Measurements from ENCODE around the gene CFD.
"Not testable (repeated sequence)": the region's sequence is repeated elsewhere in the genome, so short reads cannot be mapped to it uniquely, and the experiment has no call there.

CFD gene

DNA sequence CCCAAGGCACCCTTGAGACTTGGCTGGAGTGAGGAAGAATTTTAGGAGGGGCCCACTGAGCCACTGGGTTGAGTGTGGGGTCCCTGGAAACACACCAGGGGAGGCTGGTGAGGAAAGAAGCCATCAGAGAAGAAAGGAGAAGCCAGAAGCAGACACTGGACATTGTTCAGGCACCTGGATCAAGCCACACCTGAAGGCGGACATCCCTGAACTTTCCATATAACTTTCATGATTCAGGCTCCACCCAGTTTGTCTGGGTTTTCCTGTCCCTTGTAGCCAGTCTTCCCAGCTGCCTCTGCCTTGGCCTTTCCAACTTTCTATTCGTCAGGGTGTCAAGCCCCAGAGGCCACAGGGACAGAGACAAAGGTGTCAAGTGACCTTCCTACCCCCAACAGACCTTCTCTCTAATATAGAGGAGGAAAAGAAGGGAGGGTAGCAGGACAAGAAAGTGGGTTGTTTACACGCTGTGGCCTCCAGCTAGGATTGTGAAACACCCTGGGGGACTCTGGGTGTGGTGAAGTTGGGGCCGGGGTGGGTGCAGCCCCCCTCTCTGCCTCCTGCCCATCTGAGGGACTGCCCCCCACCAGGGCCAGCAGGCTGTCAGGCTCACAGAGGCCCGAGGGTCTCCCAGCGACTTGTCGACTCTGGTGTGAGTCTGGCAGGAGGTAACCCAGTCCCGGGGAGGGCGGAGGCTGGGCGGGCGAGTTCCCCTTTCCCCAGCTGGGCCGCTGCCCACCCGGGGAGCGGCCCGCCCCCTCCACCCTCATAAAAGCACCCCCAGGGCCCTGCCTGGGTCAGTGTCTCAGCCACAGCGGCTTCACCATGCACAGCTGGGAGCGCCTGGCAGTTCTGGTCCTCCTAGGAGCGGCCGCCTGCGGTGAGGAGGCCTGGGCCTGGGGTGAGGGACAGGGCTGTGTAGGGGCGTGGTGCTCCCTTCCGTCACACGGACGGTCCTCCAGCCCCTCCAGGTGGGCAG, at the start of gene CFD:
Gene CFD, plus strand, starts transcription at position 797 of the 976 bp plus-strand sequence. Its CDS starts 26 bp downstream, at position 823.
- DNase-seq: no peak

DNA sequence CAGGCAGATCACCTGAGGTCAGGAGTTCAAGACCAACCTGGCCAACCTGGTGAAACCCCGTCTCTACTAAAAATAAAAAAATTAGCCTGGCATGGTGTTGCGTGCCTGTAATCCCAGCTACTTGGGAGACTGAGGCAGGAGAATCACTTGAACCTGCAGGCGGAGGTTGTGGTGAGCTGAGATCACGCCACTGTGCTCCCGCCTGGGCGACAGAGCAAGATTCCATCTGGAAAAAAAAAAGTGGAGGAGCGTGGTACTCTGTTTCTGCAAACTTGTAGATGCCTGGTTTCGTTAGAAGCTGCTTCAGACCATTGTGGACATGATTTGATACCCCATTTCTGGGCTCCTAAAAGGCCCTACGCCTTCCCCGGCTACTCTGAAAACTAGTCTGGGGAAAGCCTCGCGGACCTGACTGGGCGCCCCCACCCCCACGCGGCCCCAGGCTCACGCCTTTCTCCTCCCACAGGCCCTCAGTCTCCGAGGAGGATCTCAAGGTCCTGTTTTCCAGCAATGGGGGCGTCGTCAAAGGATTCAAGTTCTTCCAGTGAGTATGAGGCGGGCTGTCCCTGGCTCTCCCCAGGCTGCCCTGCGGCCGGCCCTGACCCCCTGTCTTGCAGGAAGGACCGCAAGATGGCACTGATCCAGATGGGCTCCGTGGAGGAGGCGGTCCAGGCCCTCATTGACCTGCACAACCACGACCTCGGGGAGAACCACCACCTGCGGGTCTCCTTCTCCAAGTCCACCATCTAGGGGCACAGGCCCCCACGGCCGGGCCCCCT, 49.2 kb upstream of the CFD start:
- DNase-seq: no peak

DNA sequence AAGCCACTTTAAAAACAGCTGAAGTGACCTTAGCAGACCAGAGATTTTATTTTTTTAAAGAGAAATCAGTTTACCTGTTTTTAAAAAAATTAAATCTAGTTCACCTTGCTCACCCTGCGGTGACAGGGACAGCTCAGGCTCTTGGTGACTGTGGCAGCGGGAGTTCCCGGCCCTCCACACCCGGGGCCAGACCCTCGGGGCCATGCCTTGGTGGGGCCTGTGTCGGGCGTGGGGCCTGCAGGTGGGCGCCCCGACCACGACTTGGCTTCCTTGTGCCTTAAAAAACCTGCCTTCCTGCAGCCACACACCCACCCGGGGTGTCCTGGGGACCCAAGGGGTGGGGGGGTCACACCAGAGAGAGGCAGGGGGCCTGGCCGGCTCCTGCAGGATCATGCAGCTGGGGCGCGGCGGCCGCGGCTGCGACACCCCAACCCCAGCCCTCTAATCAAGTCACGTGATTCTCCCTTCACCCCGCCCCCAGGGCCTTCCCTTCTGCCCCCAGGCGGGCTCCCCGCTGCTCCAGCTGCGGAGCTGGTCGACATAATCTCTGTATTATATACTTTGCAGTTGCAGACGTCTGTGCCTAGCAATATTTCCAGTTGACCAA, 48.5 kb upstream of the CFD start:
- no peak for DNase-seq

DNA sequence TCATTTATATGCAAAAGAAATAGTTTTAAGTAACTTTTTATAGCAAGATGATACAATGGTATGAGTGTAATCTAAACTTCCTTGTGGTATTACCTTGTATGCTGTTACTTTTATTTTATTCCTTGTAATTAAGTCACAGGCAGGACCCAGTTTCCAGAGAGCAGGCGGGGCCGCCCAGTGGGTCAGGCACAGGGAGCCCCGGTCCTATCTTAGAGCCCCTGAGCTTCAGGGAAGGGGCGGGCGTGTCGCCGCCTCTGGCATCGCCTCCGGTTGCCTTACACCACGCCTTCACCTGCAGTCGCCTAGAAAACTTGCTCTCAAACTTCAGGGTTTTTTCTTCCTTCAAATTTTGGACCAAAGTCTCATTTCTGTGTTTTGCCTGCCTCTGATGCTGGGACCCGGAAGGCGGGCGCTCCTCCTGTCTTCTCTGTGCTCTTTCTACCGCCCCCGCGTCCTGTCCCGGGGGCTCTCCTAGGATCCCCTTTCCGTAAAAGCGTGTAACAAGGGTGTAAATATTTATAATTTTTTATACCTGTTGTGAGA, 47.9 kb upstream of the CFD start:
- no peak for DNase-seq

DNA sequence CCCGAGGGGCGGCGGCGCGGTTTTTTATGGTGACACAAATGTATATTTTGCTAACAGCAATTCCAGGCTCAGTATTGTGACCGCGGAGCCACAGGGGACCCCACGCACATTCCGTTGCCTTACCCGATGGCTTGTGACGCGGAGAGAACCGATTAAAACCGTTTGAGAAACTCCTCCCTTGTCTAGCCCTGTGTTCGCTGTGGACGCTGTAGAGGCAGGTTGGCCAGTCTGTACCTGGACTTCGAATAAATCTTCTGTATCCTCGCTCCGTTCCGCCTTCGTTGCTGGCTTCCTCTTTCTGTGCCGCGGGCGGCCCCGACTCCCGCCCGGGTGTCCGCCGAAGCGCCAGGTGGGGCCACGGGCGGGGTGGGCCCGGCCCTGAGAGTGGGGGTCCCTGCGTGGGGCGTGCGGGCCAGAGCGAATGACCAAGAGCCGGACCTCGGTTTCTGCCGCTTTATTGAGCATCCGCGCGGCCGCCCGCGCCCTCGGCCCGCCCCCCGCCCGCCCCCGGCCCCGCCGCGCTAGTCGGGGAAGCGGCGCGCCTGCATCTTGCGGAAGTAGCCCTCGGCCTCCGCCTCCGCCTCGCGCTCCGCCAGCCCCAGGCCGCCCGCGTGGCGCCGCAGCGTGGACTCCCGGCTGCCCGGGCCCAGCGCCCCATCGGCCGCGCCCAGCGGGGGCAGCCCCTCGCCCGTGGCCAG, 47.3 kb upstream of the CFD start:
- no peak for DNase-seq

DNA sequence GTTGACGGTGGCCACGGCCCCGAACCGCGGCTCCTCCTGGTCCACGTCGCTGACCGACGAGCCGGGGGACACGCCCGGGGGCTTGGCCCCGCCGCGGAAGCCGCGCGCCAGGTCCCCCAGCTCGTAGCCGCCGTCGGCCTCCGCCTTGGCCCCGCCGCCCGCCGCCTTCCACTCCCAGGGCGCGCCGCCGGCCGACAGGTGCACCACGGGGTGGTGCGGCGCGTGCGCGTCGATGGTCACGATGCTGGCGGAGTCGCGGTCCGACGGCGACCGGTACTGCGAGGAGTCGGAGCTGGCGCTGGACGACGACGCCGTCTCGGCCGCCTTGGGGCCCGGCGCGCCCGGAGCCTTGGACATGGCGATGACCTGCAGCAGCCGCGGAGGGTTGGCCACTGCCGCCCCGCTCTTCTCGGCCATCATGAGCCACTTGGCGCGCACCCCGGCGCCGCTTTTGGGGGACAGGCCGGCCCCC, 46.7 kb upstream of the CFD start:
- DNase-seq: no peak

DNA sequence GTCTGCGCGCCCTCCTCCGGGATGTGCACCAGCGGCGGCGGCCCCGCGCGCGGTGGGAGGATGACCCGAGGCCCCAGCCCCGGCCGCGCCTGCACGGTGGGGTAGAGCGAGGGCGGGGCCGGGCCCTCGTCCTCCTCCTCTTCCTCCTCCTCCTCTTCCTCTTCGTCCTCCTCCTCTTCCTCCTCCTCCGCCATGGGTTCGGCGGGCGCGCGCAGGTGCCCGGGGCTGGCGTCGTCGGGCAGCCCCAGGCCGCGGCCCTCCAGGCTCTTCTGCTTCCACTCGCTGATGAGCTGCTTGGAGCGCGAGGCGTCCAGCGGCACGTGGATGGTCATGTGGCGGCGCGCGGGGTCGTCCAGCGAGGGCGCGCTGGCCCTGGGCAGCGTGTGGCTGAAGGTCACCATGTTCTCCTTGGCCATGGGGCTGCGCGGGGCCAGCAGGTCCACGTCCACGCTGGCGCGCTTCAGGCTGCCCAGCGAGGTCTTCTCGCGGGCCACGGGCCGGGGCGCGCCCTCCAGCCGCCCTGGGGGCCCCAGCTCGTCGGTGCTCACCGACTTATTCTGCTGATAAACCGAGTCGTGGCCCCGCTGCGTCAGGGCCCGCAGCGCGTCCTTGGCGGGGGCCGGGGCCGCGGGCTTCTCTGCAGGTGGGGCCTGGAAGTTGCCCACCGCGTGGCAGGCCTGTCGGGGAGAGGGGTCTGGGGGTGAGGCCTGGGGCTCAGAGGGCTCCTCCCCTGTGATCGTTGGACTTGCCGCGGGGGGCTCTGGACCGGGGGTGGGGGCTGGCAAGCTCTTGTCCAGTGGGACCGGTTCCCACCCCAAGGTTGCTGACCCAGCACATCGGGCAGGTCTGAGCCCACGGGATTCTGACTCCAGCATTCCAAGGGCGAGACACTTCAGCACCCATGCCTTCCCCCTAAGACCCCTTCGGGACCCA, 46.0 kb upstream of the CFD start:
- no peak for DNase-seq

DNA sequence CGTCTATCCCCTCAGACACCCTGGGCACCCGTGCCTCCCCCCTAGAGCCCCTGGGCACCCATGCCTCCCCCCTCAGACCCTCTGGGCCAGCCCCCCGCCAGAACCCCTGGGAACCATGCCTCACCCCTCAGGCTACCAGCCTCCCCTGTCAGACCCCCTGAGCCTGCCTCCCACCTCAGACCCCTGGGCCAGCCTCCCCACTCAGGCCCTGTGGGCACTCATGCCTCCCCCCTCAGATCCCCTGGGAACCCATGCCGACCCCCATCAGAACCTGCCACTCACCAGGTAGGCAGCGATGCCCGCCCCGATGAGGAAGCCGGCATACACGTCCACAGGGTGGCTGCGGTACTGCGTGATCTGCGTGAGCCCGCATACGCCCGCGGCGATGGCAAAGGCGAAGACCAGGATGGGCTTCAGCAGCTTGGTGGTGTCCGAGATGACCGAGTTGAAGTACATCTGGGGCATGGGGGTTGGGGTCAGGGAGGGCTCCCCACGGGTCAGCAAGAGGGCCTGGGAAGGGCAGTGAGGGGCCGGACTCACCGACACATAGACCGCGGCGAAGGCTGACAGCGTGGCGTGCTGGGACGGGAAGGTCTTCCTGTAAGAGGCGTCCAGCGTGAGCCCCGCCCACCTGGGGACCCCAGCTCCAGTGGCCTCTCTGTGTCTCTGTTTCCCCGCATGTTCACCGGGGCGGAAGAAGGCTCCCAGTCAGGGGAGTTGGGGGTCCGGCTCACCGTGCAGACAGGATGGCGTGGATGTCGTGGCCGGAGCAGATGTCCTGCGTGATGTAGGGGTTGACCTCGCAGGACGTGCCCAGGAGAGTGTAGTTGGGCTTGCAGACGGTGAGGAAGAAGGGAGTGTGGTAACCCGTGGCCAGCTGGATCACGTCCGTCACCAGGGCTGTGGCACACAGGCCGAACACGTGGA, 45.0 kb upstream of the CFD start:
- no peak for DNase-seq

DNA sequence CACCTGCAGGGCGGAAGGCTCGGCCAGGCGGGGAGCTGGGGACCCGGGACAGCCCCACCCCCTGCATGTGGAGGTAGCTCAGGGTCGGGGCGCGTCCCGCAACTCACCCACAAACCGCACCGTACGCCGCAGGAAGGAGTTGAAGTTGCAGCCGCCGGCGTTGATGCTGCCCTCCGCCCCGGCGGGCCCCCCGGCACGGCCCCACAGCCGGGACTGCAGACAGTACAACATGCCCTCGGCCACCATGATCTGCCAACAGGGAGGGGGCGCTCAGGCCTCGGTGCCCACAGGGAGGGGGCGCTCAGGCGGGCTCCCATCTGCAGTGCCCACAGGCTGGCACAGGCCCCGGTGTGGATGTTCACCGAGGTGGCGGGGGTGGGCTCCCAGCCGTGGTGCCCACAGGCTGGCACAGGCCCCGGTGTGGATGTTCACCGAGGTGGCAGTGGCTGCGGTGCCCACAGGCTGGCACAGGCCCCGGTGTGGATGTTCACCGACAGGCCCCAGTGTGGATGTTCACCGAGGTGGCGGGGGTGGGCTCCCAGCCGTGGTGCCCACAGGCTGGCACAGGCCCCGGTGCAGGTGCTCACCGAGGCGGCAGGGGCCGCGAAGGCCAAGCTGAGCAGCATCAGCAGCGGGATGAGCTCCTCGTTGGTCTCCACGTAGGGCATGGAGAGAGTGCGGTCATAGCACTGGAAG, 44.2 kb upstream of the CFD start:
- no peak for DNase-seq

DNA sequence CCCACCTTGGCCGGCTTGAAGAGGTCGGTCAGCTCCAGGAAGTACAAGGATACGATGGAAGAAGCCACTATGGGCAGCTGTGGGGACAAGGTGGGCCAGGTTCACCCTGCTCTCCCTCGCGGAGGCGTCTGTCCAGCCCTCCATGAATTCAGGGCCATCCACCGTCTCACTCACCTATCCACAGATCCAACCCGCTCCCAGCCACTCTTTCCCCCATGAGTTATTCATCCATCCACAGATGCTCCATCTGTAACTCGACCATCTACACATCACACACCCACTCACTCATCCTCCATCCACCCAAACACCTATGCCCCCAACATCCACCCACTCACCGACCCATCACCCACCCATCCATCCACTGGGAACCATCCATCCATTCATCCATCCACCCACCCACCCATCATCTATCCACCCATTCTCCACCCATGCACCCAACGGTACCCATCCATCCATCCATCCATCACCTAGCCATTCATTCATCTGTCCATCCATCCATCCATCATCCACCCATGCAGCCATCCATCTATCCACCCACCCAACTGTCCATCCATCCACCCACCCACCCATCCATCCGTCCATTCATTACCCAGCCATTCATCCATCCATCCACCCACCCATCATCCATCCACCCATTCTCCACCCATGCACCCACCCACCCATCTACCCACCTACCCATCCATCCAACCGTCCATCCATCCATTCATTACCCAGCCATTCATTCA, 43.5 kb upstream of the CFD start:
- no peak for DNase-seq

DNA sequence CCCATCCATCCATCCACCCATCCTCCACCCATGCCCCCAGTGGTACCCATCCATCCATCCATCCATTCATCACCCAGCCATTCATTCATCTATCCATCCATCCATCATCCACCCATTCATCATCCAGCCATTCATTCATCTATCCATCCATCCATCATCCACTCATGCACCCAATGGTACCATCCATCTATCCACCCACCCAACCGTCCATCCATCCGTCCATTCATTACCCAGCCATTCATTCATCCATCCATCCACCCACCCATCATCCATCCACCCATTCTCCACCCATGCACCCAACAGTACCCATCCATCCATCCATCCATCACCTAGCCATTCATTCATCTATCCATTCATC, 43.0 kb upstream of the CFD start:
- no peak for DNase-seq

DNA sequence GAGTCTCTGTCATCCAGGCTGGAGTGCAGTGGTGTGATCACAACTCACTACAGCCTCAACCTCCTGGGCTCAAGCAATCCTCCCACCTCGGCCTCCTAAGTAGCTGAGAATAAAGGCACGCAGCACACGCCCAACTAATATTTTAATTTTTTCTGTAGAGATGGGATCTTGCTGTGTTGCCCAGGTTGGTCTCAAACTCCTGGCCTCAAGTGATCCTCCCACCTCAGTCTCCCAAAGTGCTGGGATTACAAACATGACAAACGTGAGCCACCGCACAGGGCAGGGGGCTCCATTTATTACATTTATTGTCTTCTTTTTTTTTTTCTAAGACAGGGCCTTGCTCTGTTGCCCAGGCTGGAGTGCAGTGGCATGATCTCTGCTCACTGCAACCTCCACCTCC, 39.3 kb upstream of the CFD start:
- not testable (repeated sequence) for DNase-seq

DNA sequence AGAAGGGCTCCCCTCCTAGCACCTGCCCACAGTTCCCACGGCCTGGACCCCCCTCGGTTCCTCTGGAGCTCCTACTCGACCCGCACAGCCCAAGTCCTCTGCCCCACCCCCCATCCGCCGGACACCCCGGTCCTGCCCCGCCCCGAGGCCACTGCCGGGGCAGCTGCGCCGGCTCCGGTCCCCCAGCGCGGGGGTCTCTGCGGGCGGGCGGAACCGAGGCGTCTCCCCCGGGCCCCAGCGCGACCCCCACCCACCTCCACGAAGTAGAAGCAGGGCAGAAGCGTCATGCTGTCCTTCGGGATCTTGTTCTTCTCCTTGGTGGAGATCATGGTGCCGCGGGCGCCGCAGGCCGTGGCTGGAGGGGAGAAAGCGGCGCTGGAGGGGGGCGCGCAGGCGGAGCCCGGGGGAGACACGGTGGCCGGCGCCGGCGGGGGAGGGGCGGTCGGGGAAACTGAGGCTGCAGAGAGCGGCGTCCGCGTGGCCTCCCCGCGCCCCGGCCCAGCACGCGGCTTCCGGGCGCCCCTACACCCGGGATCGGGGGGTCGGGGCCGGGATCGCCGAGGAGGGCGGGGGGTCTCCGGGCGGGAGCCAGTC, 38.1 kb upstream of the CFD start:
- DNase-seq: no peak

DNA sequence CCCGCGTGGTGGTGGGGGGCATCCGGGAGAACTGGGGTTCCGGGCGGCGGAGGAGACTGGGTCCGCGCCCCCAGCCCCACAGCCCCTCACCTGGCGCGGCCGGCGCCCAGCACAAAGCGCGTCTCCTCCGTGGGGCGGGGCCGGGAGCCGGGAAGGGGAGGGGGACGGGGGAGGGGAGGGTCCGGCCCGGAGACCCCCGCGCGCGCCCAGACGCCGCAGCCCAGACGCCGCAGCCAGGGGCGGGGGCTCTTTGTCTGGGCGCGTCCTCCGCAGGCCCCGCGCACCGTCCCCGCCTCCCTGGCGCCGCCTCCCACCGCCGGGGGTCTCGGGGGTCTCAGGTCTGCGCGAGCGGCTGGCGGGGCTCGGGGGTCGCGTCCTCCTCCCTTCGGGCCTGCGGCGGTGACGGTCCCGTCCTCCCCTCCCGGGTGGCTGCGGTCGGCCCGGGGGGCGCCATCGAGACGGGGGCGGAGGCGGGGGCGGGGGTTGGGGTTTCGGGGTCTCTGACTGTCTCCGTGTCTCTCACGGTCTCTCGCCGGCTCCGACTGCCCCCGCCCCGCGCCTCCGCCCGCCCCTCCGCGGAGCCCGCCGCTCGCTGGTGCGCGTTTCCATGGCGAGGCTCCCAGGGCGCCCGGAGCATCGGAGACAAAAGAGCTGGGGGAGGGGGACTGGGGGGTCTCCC, 37.5 kb upstream of the CFD start, which contains the start of gene PLPPR3:
Gene PLPPR3, minus strand, starts transcription at position 131 of the 679 bp plus-strand sequence. CDS start 396 bp downstream, outside the sequence.
- DNase-seq: no peak

DNA sequence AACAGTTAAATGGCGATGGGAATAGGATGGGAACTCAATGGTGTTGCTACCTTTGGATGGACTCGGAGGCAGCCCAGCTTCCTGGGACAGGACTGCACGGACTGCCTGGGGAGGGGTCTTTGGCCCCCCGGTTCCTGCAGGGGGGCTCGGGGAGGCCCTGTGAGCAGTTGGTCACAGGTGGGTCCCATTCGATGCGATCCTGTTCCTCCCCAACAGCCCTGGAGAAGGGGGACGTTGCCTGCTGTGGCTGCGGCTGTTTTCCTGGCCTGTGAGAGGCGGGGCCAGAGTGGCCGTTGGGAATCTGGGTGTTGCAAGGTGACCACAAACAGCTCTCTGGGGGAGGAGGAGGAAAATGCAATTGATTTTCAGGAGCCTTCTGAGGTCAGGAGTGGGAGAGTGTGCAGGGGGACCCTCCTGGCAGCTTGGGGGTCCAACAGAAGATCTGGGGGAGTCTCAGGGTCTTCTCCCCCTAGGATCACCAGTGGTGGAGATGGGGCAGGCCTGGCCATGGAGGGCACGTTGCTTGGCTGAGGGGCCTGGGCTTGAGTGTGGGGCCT, 35.8 kb upstream of the CFD start:
- no peak for DNase-seq

DNA sequence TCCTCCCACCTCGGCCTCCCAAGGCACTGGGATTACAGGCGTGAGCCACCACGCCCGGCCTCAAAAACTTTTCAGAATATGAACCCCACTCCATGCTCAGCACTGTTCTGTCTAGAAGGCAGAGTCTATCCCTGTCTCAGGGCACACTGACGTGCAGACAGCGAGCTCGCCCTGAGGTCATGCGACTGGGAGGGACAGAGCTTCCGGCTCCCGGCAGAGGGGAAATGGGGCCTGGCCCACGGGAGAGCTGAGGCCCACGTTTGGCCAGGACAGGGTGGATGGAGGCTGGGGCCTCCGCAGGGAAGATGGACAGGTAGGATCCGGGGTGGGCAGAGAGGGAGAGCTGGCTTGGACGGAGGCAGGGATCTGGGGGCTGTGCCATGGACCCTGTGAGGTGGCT, 34.6 kb upstream of the CFD start:
- DNase-seq: no peak

DNA sequence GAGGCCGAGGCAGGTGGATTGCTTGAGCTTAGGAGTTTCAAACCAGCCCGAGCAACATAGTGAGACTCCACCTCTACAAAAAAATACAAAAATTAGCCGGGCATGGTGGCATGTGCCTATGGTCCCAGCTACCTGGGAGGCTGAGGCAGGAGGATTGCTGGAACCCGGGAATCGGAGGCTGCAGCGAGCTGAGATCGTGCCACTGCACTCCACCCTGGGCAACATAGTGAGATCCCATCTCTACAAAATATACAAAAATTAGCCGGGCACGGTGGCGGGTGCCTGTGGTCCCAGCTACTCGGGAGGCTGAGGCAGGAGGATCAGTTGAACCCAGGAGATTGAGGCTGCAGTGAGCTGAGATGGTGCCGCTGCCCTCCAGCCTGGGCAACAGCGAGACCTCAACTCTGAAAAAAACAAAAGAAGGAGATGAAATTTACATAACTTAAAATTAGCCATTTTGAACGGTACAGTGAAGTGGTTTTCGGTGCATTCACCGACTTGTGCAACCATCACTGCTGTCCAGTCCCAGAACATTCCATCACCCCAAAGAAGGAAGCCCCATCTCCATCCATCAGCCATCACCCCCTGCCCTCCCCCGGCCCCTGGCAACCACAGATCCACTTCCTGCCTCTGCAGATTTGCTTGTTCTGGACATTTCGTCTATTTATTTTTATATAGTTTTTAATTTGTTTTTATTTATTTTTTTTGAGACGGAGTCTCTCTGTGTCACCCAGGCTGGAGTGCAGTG, 33.4 kb upstream of the CFD start:
- no peak for DNase-seq
